ENCODE data around the gene ZNF385A. TPM values are rescaled to one million over a fixed set of nuclear protein-coding genes. Genes with fewer than 3 reads are reported as not detected.

ZNF385A gene
- total and polyA plus RNA-seq, 2 of the 13 experiments (the other 11 are each of a cell fraction or from before 2014, with no cell fraction given), result 0.44 to 0.67 TPM

- TF ChIP-seq ZNF446 (CRISPR knock-in tag; IDR thresholded peaks at IDR 0.05) (no peak), ATM (IDR thresholded peaks at IDR 0.05; ENCODE audit: borderline replicate concordance) (no peak), ZNF33B (CRISPR knock-in tag; IDR thresholded peaks at IDR 0.05) (no peak), ZSCAN25 (CRISPR knock-in tag; IDR thresholded peaks at IDR 0.05) (no peak), ELF1 (CRISPR knock-in tag; IDR thresholded peaks at IDR 0.05) (peak; percentile 82), ZNF704 (CRISPR knock-in tag; IDR thresholded peaks at IDR 0.05; ENCODE audit: borderline replicate concordance) (no peak), ATRX (CRISPR knock-in tag; IDR thresholded peaks at IDR 0.05; ENCODE audit: borderline replicate concordance) (no peak), RNF2 (conservative IDR thresholded peaks at IDR 0.05; ENCODE audit: low read depth) (no peak), ARNT (IDR thresholded peaks at IDR 0.05) (no peak), ATAD3A (CRISPR knock-in tag; IDR thresholded peaks at IDR 0.05) (no peak), SP4 (CRISPR knock-in tag; IDR thresholded peaks at IDR 0.05) (no peak), THAP11 (CRISPR knock-in tag; IDR thresholded peaks at IDR 0.05) (0 out of 2 replicates have a peak, but pooled peaks have one; percentile 29), ZFP37 (CRISPR knock-in tag; IDR thresholded peaks at IDR 0.05; ENCODE audit: borderline replicate concordance) (no peak)
- TF ChIP-seq, protein P1, sequence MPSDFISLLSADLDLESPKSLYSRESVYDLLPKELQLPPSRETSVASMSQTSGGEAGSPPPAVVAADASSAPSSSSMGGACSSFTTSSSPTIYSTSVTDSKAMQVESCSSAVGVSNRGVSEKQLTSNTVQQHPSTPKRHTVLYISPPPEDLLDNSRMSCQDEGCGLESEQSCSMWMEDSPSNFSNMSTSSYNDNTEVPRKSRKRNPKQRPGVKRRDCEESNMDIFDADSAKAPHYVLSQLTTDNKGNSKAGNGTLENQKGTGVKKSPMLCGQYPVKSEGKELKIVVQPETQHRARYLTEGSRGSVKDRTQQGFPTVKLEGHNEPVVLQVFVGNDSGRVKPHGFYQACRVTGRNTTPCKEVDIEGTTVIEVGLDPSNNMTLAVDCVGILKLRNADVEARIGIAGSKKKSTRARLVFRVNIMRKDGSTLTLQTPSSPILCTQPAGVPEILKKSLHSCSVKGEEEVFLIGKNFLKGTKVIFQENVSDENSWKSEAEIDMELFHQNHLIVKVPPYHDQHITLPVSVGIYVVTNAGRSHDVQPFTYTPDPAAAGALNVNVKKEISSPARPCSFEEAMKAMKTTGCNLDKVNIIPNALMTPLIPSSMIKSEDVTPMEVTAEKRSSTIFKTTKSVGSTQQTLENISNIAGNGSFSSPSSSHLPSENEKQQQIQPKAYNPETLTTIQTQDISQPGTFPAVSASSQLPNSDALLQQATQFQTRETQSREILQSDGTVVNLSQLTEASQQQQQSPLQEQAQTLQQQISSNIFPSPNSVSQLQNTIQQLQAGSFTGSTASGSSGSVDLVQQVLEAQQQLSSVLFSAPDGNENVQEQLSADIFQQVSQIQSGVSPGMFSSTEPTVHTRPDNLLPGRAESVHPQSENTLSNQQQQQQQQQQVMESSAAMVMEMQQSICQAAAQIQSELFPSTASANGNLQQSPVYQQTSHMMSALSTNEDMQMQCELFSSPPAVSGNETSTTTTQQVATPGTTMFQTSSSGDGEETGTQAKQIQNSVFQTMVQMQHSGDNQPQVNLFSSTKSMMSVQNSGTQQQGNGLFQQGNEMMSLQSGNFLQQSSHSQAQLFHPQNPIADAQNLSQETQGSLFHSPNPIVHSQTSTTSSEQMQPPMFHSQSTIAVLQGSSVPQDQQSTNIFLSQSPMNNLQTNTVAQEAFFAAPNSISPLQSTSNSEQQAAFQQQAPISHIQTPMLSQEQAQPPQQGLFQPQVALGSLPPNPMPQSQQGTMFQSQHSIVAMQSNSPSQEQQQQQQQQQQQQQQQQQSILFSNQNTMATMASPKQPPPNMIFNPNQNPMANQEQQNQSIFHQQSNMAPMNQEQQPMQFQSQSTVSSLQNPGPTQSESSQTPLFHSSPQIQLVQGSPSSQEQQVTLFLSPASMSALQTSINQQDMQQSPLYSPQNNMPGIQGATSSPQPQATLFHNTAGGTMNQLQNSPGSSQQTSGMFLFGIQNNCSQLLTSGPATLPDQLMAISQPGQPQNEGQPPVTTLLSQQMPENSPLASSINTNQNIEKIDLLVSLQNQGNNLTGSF (CRISPR knock-in tag; IDR thresholded peaks at IDR 0.05), result no peak
- TF ChIP-seq, protein P2, sequence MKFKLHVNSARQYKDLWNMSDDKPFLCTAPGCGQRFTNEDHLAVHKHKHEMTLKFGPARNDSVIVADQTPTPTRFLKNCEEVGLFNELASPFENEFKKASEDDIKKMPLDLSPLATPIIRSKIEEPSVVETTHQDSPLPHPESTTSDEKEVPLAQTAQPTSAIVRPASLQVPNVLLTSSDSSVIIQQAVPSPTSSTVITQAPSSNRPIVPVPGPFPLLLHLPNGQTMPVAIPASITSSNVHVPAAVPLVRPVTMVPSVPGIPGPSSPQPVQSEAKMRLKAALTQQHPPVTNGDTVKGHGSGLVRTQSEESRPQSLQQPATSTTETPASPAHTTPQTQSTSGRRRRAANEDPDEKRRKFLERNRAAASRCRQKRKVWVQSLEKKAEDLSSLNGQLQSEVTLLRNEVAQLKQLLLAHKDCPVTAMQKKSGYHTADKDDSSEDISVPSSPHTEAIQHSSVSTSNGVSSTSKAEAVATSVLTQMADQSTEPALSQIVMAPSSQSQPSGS (CRISPR knock-in tag; IDR thresholded peaks at IDR 0.05), result no peak
Observed at GRCh38 chr12:54368709-54369596, 15.6 kb downstream of the ZNF385A start (continued).

Measured in HepG2 (cell line).